Esophagus squamous epithelium (tissue), 5 donors: Measurements from ENCODE around the gene CHMP3. TPM values are rescaled to one million over a fixed set of nuclear protein-coding genes. Genes with fewer than 3 reads are reported as not detected.

Experiments
- DNase-seq: peaks from one replicate; lab custom pipeline; 2025; lab: John Stamatoyannopoulos, UW
- H3K27ac ChIP-seq, 4 donors: fragments of 200-600 bp; sonication (generic); one replicate each; pipeline ENCODE4 v1.5.1; 2016 to 2019; ENCODE audit warnings: mild to moderate bottlenecking in 1 of 4
- H3K27me3 ChIP-seq, 4 donors: fragments of 200-600 bp; sonication (generic); 1 replicate in 3 of 4; 2 replicates in 1 of 4; pipeline versions ENCODE4 v1.5.1 to v1.6.0; 2017 to 2021; ENCODE audit warnings: antibody characterized with exemption in 1 of 4
- H3K36me3 ChIP-seq, 3 donors: fragments of 200-600 bp; sonication (generic); one replicate each; pipeline ENCODE4 v1.5.1; 2016 to 2019
- H3K4me1 ChIP-seq, 3 donors: fragments of 200-600 bp; sonication (generic); one replicate each; pipeline ENCODE4 v1.5.1; 2017 to 2019
- H3K4me3 ChIP-seq, 4 donors: fragments of 200-600 bp; sonication (generic); 1 replicate in 3 of 4; 2 replicates in 1 of 4; pipeline ENCODE4 v1.5.1; 2016 to 2019; ENCODE audit warnings: mild to moderate bottlenecking in 2 of 4, moderate library complexity in 1 of 4
- H3K9me3 ChIP-seq, 3 donors: fragments of 200-600 bp; sonication (generic); one replicate each; pipeline ENCODE4 v1.5.1; 2016 to 2019
- CTCF ChIP-seq, 6 experiments: fragments of 450-650 bp in 4 of 6; fragments of 200-600 bp in 2 of 6; sonication (generic) in 2 of 6; IDR thresholded peaks; one replicate each; pipeline ENCODE4 v1.5.1; 2016 to 2019; ENCODE audit warnings: antibody characterized with exemption in 6 of 6, mild to moderate bottlenecking in 4 of 6, moderate library complexity in 4 of 6
- POLR2A ChIP-seq, 4 donors: fragments of 450-650 bp; IDR thresholded peaks; one replicate each; pipeline ENCODE4 v1.6.1; 2017; ENCODE audit warnings: antibody characterized with exemption in 4 of 4, mild to moderate bottlenecking in 4 of 4, moderate library complexity in 3 of 4
- WGBS, 2 donors: methylation state at CpG; one replicate each; pipeline ENCODE4 v1.1.5; 2018; 5-methylcytosine and 5-hydroxymethylcytosine counted together
- intact Hi-C: fragments of 100-400 bp; cut with DNase I; formaldehyde crosslinking; loops from one replicate; pipeline ENCODE4 v1.15.0; 2022
- total RNA-seq, 4 donors: library from RNA; depleted of rRNA; stranded (reverse); fragments of >200 nt; gene quantifications; one replicate each; pipeline ENCODE4 v1.1.0, GENCODE V29; 2016
- donor health status: DM: yes; HTN: yes; CAD: no.

CHMP3 gene
- total RNA-seq, 4 donors from 2014 or later: 55.5 to 103 (median 65.5) TPM

GRCh38 chr2:86580560-86580959 lies 17.3 kb upstream of the CHMP3 start:
- Histone ChIP-seq H3K27ac (no peak overlapping the region), H3K27me3 (no peaks in the 10 kb centered on the region), H3K36me3 (no peaks in the 10 kb centered on the region), H3K9me3 (no peaks in the 10 kb centered on the region), H3K4me3 (no peak overlapping the region), H3K4me1 (no peaks in the 10 kb centered on the region)
- no peak for TF ChIP-seq CTCF (IDR thresholded peaks at IDR 0.05)
- no peak for TF ChIP-seq POLR2A (IDR thresholded peaks at IDR 0.05)
- intact Hi-C loops: no loop called here
- no peak for DNase-seq

- no peaks in the 10 kb centered on the region for H3K27me3 ChIP-seq
- DNase-seq: no peak
- WGBS, 2 donors: 74 to 87% methylated on average over 2 of the region's 2 CpGs
- TF ChIP-seq POLR2A (IDR thresholded peaks at IDR 0.05) (no peak), CTCF (IDR thresholded peaks at IDR 0.05) (no peak)
- intact Hi-C loops: no loop called here
- no peak overlapping the region for H3K27ac ChIP-seq
- no peaks in the 10 kb centered on the region for H3K36me3 ChIP-seq
- H3K4me1 ChIP-seq: no peaks in the 10 kb centered on the region
- no peak overlapping the region for H3K4me3 ChIP-seq
- H3K9me3 ChIP-seq: no peaks in the 10 kb centered on the region
These were observed 14.7 kb upstream of the CHMP3 start for GRCh38 chr2:86577817-86578456.

- no peak overlapping the region for H3K27ac ChIP-seq
- no peaks in the 10 kb centered on the region for H3K4me1 ChIP-seq
- no peak overlapping the region for H3K4me3 ChIP-seq
- DNase-seq: no peak
- TF ChIP-seq CTCF (IDR thresholded peaks at IDR 0.05) (no peak), POLR2A (IDR thresholded peaks at IDR 0.05) (no peak)
- no peaks in the 10 kb centered on the region for H3K27me3 ChIP-seq
- no peaks in the 10 kb centered on the region for H3K36me3 ChIP-seq
- 48 to 52% methylated on average over 3 of the region's 3 CpGs for WGBS, 2 donors
- intact Hi-C loops: no loop called here
- H3K9me3 ChIP-seq: no peaks in the 10 kb centered on the region
These were observed 6.8 kb upstream of the CHMP3 start for GRCh38 chr2:86570059-86570458.

GRCh38 chr2:86566821-86567190 lies 3.6 kb upstream of the CHMP3 start:
- Histone ChIP-seq H3K36me3 (no peaks in the 10 kb centered on the region), H3K9me3 (no peaks in the 10 kb centered on the region), H3K27me3 (no peaks in the 10 kb centered on the region), H3K4me3 (no peak overlapping the region), H3K4me1 (peaks cover 4 to 13% (median 5%) of the 10 kb centered on the region in 3 donors), H3K27ac (no peak overlapping the region)
- TF ChIP-seq POLR2A (IDR thresholded peaks at IDR 0.05) (no peak), CTCF (IDR thresholded peaks at IDR 0.05) (no peak)
- DNase-seq: no peak
- intact Hi-C loops: no loop called here

GRCh38 chr2:86566158-86566820 lies 3.0 kb upstream of the CHMP3 start:
- TF ChIP-seq CTCF (IDR thresholded peaks at IDR 0.05) (no peak), POLR2A (IDR thresholded peaks at IDR 0.05) (no peak)
- Histone ChIP-seq H3K27me3 (no peaks in the 10 kb centered on the region), H3K4me1 (peaks cover 4 to 18% (median 9%) of the 10 kb centered on the region in 3 donors), H3K4me3 (no peak overlapping the region), H3K27ac (no peak overlapping the region), H3K9me3 (no peaks in the 10 kb centered on the region), H3K36me3 (no peaks in the 10 kb centered on the region)
- intact Hi-C loops: no loop called here
- WGBS, 2 donors: 48 to 51% methylated on average over 6 of the region's 6 CpGs
- DNase-seq: no peak
